Globus pallidus (tissue), 1 donor: ENCODE data around the gene DTWD2.
"Not testable (repeated sequence)": the region's sequence is repeated elsewhere in the genome, so short reads cannot be mapped to it uniquely, and the experiment has no call there.

Experiments used
- DNase-seq: peaks from one replicate; pipeline ENCODE4 v3.0.0-alpha.2; 2015; ENCODE audit warnings: low spot score

The DTWD2 gene

GRCh38 chr5:118987988-118988865, at the start of gene DTWD2:
TSS of gene DTWD2 (minus strand) at chr5:118988547. CDS start at chr5:118988511, 36 bp downstream.
- DNase-seq: peak; percentile 92

DNA sequence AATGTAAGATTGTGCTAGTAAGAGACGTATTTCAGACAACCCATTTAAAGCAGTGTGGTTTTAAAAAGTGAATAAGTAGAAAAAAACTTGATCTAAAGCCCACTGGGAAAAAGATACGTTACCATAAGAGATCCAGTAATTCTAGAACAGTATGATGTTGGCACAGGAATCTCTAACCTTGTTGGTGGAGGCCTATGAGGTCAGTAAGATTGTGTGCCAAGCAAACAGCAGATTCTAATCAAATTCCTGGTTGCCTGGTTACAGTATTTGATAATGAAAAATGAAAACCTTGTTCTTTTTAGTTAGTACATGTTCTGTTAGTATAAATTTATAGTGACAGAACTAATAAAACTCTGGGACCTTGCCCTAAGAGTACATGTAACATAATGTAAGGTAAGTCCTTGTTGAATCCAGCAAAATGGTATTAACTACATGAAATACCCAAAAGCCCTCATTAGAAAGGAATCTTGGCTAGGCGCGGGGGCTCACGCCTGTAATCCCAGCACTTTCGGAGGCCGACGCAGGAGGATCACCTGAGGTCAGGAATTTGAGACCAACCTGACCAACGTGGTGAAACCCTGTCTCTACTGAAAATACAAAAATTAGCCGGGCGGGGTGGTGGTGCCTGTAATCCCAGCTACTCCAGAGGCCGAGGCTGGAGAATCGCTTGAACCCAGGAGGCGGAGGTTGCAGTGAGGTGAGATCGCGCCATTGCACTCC, 49.3 kb upstream of the DTWD2 start:
- DNase-seq: no peak

- DNase-seq: no peak
Observed at GRCh38 chr5:119036101-119036762, 47.9 kb upstream of the DTWD2 start.

- no peak for DNase-seq
Observed at GRCh38 chr5:119033135-119033534, 44.8 kb upstream of the DTWD2 start.

- DNase-seq: peak; percentile 10
Observed at GRCh38 chr5:119032656-119033055, 44.3 kb upstream of the DTWD2 start.

DNA sequence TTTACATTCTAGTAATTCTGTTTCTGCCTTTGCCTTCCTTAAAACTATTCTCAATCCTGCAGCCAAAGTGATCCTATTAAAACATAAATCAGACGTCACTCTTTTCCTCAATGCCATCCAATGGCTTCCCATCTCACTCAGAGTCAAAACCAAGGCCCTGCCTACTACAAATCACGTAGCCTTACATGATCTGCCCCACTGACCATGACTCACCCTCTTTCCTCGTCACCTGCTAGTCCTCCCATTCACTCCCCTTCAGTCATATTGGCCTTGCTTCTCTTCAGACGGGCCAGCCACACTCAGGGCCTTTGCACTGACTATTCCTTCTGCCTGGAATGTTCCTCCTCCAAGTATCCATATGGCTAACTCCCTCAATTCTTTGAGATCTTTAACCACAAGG, 43.6 kb upstream of the DTWD2 start:
- DNase-seq: no peak

DNA sequence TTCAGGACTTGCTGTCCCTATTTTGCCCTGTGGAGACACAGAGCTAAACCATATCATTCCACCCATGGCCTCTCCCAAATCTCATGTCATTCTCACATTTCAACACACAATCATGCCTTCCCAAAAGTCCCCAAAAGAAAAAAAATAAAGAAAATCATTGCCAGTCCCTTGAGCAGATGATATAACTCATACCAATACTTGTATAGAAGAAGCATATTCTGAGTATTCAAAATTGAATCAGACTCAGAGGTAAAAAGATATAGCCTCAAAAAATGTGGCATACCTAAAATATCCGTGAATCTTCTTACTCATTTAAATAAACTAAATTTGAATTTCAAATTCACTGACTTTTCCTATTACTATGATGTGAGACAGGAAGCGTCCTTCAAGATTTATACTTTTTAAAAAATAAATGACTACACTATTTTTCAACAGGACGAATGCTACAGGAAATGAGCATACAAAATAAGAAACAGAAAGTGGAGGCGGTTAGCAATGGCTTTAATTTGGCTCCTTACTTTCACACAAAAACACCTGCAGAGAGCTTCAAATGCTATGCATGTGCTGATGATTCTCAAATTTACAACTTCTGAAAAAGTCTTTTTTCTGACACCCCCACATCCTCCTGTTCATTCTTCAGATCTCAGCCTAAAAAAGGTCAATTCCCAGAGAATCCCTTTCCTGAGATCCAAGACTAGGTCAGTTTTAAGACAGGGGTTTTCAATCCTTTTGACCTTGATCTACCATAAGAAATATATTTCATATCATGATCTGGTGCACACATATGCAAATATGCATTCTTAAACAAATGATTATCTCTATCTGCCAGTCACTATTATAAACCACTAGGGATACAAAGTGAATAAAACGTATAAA, 42.9 kb upstream of the DTWD2 start:
- DNase-seq: no peak

DNA sequence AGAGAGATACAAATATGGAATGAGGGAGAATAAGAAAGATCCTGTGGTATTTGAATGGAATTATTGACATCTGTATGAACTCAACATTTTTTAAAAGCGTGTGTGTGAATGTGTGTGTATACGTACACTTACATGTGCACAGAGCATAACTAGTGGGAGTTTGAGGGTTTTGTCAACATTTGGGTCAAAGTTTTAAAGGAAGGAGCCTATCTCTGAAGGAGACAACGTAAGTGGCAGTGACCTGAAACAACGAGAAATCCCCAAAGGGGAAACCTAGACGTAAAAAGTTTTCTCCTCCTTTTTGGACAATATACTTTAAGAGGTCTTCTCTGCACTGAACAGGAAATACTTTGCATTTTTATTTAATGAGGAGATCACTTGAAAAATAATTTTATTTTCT, 40.2 kb upstream of the DTWD2 start:
- DNase-seq: no peak

GRCh38 chr5:119022773-119023172, 34.4 kb upstream of the DTWD2 start:
- DNase-seq: no peak

DNA sequence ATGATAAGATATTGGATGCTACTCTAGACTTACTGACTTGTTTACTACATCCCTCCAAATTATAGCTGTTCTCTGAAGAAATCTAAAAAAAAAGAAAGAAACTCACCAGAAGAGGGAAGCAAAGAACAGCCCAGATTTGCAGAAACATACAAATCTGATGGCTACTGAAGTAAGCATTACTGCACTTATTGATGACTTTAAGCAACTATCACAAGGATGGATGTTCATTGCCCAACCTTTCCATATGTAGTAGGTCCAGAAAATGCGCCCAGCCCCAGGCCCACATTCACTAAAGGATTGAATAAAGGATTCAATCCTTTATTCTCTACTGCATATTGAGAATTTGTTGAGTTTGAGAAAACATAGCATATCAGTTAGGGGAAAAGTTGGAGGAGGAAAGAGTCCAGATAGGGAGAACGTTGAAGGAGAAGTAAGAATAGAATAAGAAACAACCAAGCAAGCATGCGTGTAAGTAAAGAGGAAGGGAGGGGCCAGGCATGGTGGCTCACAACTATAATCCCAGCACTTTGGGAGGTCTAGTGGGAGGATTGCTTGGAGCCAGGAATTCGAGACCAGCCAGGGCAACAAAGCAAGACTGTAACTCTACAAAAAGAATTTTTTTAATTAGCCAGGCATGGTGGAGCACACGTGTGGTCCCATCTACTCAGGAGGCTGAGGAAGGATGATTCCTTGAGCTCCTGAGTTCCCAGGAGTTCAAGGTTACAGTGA, 33.8 kb upstream of the DTWD2 start:
- DNase-seq: peak; percentile 49

GRCh38 chr5:119021149-119021732, 32.9 kb upstream of the DTWD2 start:
- no peak for DNase-seq

DNA sequence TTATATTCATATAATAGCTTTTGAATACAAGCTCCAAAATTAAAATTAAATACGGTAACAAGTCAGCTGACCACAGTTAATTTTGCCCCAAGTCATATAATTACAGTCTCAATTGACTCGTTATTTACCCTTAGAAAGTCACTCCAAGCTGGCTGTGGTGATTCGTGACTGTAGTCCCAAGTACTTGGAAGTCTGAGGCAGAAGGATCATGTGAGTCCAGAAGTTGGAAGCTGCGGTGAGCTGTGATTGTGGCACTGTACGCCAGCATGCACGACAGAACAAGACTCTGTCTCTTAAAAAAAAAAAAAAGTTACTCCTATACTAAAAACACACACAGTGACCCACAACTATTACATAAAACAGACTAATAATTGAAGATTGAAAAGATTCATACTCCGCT, 31.6 kb upstream of the DTWD2 start:
- peak; percentile 36 for DNase-seq

DNA sequence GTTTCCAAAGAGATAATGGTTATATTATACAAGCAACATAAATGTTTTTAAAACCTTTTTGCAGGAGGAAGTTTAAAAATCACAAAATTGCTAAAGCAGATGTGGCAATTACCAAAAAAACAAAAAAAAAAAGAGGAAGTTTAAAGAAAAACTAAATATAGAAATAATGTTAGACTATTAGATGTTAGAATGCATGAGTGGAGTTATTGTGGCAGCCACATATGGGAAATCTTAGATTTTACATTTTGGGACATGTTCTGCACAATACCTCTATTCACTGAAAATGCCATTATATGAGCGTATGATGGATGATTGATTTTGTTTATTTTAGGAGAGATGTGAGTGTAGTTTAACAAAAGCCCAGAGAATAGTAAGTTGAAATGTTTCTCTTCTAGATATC, 31.2 kb upstream of the DTWD2 start:
- DNase-seq: no peak

DNA sequence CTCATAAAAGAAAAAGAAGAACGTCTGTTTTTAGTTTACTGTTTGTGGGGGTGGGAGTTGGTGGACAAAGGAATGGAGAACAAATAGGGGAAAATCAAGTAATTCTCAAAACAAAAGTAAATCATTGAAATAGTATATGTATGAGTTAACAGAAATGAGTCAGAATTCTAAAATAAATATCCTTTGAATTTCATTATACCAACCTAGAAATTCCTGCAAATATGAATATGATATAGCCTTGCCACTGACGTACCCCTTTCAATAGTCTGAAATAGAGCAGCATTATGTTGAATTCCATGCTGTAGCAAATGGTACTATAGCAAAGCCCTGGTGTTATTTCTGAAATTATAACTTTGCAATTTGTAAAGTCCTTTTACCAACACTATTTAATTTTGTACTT, 29.6 kb upstream of the DTWD2 start:
- DNase-seq: no peak

- no peak for DNase-seq
Observed at GRCh38 chr5:119016125-119016774, 27.9 kb upstream of the DTWD2 start.

DNA sequence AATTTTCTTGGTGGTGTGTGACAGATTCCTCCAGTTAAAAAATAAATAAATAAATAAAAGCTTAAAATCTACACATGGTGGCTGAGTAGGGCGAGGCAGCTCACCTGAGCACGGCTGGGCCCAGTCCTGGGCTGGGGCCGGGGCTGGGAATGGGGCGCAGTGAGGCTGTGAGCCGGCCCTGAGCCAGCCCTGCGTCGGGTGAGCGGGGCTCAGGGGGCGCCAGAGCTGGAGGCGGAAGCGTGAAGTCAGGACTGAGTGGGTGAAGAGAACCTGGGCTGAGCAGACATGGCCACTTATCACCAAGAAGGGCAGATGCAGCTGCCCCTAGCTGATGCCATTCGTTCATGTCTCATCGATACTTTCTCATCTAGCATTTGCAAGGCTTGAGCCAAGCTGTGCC, 22.8 kb upstream of the DTWD2 start:
- no peak for DNase-seq

- DNase-seq: no peak
Observed at GRCh38 chr5:119010206-119010605, 21.9 kb upstream of the DTWD2 start.

- no peak for DNase-seq
Observed at GRCh38 chr5:119009131-119009530, 20.8 kb upstream of the DTWD2 start.

GRCh38 chr5:118999696-119000095, 11.3 kb upstream of the DTWD2 start:
- DNase-seq: no peak

GRCh38 chr5:118998861-118999260, 10.5 kb upstream of the DTWD2 start:
- not testable (repeated sequence) for DNase-seq
